ENCODE data around the gene ROR1. TPM values are rescaled to one million over a fixed set of nuclear protein-coding genes. Genes with fewer than 3 reads are reported as not detected.

Gene ROR1
- total and polyA plus RNA-seq, 2 donors (not counting 3 experiments of a cell fraction or from before 2014, with no cell fraction given), result 2.6 to 3.5 TPM

- H3K4me2 ChIP-seq (ENCODE audit: insufficient read depth, low read length), result no peak overlapping the region
- dilution Hi-C loops (cut with MboI; ENCODE audit: extremely low pct_ligation_motif_present, low sequenced_read_pairs), result no loop called here
- no peak overlapping the region for H3K4me3 ChIP-seq (replicated peaks in 1 of 3; ENCODE audit: insufficient read depth in 1 of 3, low read depth in 1 of 3, low read length in 3 of 3)
- intact Hi-C loops (cut with micrococcal nuclease), result no loop called here
- H4K20me1 ChIP-seq (replicated peaks; ENCODE audit: control insufficient read depth, extremely low read depth, insufficient read depth, low read length), result no peaks in the 10 kb centered on the region
- FAIRE-seq (no peak), DNase-seq (ENCODE audit: low read depth, low spot score) (no peak)
- no peaks in the 10 kb centered on the region for H3K9me3 ChIP-seq (replicated peaks; ENCODE audit: control insufficient read depth, insufficient read depth, low read length)
- H2AFZ ChIP-seq (ENCODE audit: low read depth, low read length), result no peak overlapping the region
- no peaks in the 10 kb centered on the region for H3K36me3 ChIP-seq (ENCODE audit: control insufficient read depth in 2 of 2, extremely low read depth in 1 of 2, insufficient read depth in 2 of 2, low read length in 2 of 2)
- TF ChIP-seq, protein P1, sequence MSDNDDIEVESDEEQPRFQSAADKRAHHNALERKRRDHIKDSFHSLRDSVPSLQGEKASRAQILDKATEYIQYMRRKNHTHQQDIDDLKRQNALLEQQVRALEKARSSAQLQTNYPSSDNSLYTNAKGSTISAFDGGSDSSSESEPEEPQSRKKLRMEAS (IDR thresholded peaks at IDR 0.05; ENCODE audit: insufficient read depth, insufficient read length), result no peak
- TF ChIP-seq MYC (IDR thresholded peaks at IDR 0.05; ENCODE audit: low read depth, low read length), result no peak
- TF ChIP-seq GATA2 (IDR thresholded peaks at IDR 0.05; ENCODE audit: insufficient read depth, insufficient read length, low read depth, low read length), result no peak
- CTCF ChIA-PET, result interaction anchor here (1.9 kb wide), 1 partner anchor 191 kb away, joined by 4 read pairs; no protein-coding TSS in a partner anchor
- BruUV-seq (replicated peaks), result no TSS peak
- no peaks in the 10 kb centered on the region for H3K79me2 ChIP-seq (ENCODE audit: control insufficient read depth, insufficient read depth, low read length)
- no peak overlapping the region for H3K27ac ChIP-seq (ENCODE audit: insufficient read depth, low read depth, low read length)
- H3K9ac ChIP-seq (replicated peaks; ENCODE audit: extremely low read depth, insufficient read depth, low read length), result no peak overlapping the region
- H3K27me3 ChIP-seq (ENCODE audit: control insufficient read depth in 2 of 2, insufficient read depth in 2 of 2, low read length in 2 of 2), result no peaks in the 10 kb centered on the region
- no peaks in the 10 kb centered on the region for H3K4me1 ChIP-seq (ENCODE audit: control insufficient read depth, extremely low read depth, insufficient read depth, low read length)
- POLR2A ChIA-PET, result no interaction called here
- H3K9me1 ChIP-seq (replicated peaks; ENCODE audit: control insufficient read depth, extremely low read depth, insufficient read depth, low read length), result no peaks in the 10 kb centered on the region
Measured at GRCh38 chr1:63945943-63946342, 172.1 kb downstream of the ROR1 start.

GRCh38 chr1:63946866-63947491 lies 173.2 kb downstream of the ROR1 start:
- BruUV-seq (replicated peaks), result no TSS peak
- CTCF ChIA-PET, result interaction anchor here (1.9 kb wide), 1 partner anchor 190 kb away, joined by 4 read pairs; no protein-coding TSS in a partner anchor
- Histone ChIP-seq H3K9me3 (replicated peaks; ENCODE audit: control insufficient read depth, insufficient read depth, low read length) (no peaks in the 10 kb centered on the region), H3K79me2 (ENCODE audit: control insufficient read depth, insufficient read depth, low read length) (no peaks in the 10 kb centered on the region), H3K27me3 (ENCODE audit: control insufficient read depth in 2 of 2, insufficient read depth in 2 of 2, low read length in 2 of 2) (no peaks in the 10 kb centered on the region), H3K4me3 (replicated peaks in 1 of 3; ENCODE audit: insufficient read depth in 1 of 3, low read depth in 1 of 3, low read length in 3 of 3) (no peak overlapping the region), H3K9ac (replicated peaks; ENCODE audit: extremely low read depth, insufficient read depth, low read length) (no peak overlapping the region), H3K36me3 (ENCODE audit: control insufficient read depth in 2 of 2, extremely low read depth in 1 of 2, insufficient read depth in 2 of 2, low read length in 2 of 2) (no peaks in the 10 kb centered on the region), H3K4me1 (ENCODE audit: control insufficient read depth, extremely low read depth, insufficient read depth, low read length) (no peaks in the 10 kb centered on the region), H2AFZ (ENCODE audit: low read depth, low read length) (no peak overlapping the region), H3K4me2 (ENCODE audit: insufficient read depth, low read length) (no peak overlapping the region), H3K27ac (ENCODE audit: insufficient read depth, low read depth, low read length) (no peak overlapping the region), H3K9me1 (replicated peaks; ENCODE audit: control insufficient read depth, extremely low read depth, insufficient read depth, low read length) (no peaks in the 10 kb centered on the region), H4K20me1 (replicated peaks; ENCODE audit: control insufficient read depth, extremely low read depth, insufficient read depth, low read length) (no peaks in the 10 kb centered on the region)
- POLR2A ChIA-PET, result interaction anchor here (0.6 kb wide), 1 partner anchor 190 kb away, joined by 3 read pairs; no protein-coding TSS in a partner anchor
- dilution Hi-C loops (cut with MboI; ENCODE audit: extremely low pct_ligation_motif_present, low sequenced_read_pairs), result no loop called here
- TF ChIP-seq JUN (IDR thresholded peaks at IDR 0.05; ENCODE audit: borderline replicate concordance, insufficient read depth, insufficient read length, low read depth), result no peak
- TF ChIP-seq, protein P1 (IDR thresholded peaks at IDR 0.05; ENCODE audit: insufficient read depth, insufficient read length), result no peak
- no peak for TF ChIP-seq POLR2AphosphoS5 (IDR thresholded peaks at IDR 0.05; ENCODE audit: insufficient read depth, low read depth, low read length)
- TF ChIP-seq FOS (IDR thresholded peaks at IDR 0.05; ENCODE audit: borderline replicate concordance, insufficient read depth, low read length), result no peak
- no peak for TF ChIP-seq CTCF (IDR thresholded peaks at IDR 0.05; ENCODE audit: extremely low read depth in 1 of 2, insufficient read depth in 1 of 2, low read depth in 1 of 2, low read length in 2 of 2)
- no peak for TF ChIP-seq POLR2A (IDR thresholded peaks at IDR 0.05; ENCODE audit: low read depth, low read length)
- no peak for TF ChIP-seq GATA2 (IDR thresholded peaks at IDR 0.05; ENCODE audit: insufficient read depth, insufficient read length, low read depth, low read length)
- TF ChIP-seq MYC (IDR thresholded peaks at IDR 0.05; ENCODE audit: low read depth, low read length), result no peak
- no peak for TF ChIP-seq EZH2 (IDR thresholded peaks at IDR 0.05; ENCODE audit: borderline replicate concordance, low read depth, low read length, severe bottlenecking)
- intact Hi-C loops (cut with micrococcal nuclease), result no loop called here
- peak; percentile 17 for DNase-seq (ENCODE audit: low read depth, low spot score)
- no peak for FAIRE-seq

All from endothelial cell of umbilical vein (primary cell).